OCI-LY1 (cell line): ENCODE results near the gene GAS1.

ENCODE experiments used
- CTCF ChIP-seq: fragments of 200-600 bp; sonication (generic), shearing (Covaris generic); IDR thresholded peaks from 2 replicates; pipeline ENCODE4 v1.5.1; 2017; ENCODE audit warnings: mild to moderate bottlenecking, antibody characterized with exemption, low read length, moderate library complexity, mixed read lengths
- EZH2 ChIP-seq: fragments of 200-600 bp; sonication (generic), shearing (Covaris generic); IDR thresholded peaks from 2 replicates; pipeline ENCODE4 v1.8.0; 2017; ENCODE audit warnings: borderline replicate concordance, mixed run types, mild to moderate bottlenecking, antibody characterized with exemption, low read length, moderate library complexity, mixed read lengths

- TF ChIP-seq CTCF (no peak), EZH2 (no peak)
Measured at GRCh38 chr9:86978413-86978812, 31.1 kb upstream of the GAS1 start.
